Ishikawa (cell line): ENCODE measurements around the gene CCDC186.

ENCODE experiments used
- CEBPB ChIP-seq: IDR thresholded peaks from 2 replicates; pipeline ENCODE4 v1.6.1; 2012
- CREB1 ChIP-seq: IDR thresholded peaks from 2 replicates; pipeline ENCODE4 v1.6.1; 2012; ENCODE audit warnings: low read depth
- EGR1 ChIP-seq: IDR thresholded peaks from 2 replicates; pipeline ENCODE4 v1.6.1; 2012
- EP300 ChIP-seq: IDR thresholded peaks from 2 replicates; pipeline ENCODE4 v1.6.1; 2012; ENCODE audit warnings: borderline replicate concordance
- FOXM1 ChIP-seq: IDR thresholded peaks from 2 replicates; pipeline ENCODE4 v1.6.1; 2012; ENCODE audit warnings: low read depth, borderline replicate concordance
- NFIC ChIP-seq: IDR thresholded peaks from 2 replicates; pipeline ENCODE4 v1.6.1; 2012
- RAD21 ChIP-seq: IDR thresholded peaks from 2 replicates; pipeline ENCODE4 v1.6.1; 2012; ENCODE audit warnings: low read depth
- TAF1 ChIP-seq: IDR thresholded peaks from 2 replicates; pipeline ENCODE4 v1.6.1; 2012; ENCODE audit warnings: low read depth, mild to moderate bottlenecking
- TCF12 ChIP-seq: IDR thresholded peaks from 2 replicates; pipeline ENCODE4 v1.6.1; 2012; ENCODE audit warnings: low read depth
- TEAD4 ChIP-seq: IDR thresholded peaks from 2 replicates; pipeline ENCODE4 v1.6.1; 2012
- YY1 ChIP-seq: IDR thresholded peaks from 2 replicates; pipeline ENCODE4 v1.6.1; 2012; ENCODE audit warnings: low read depth
- ZBTB7A ChIP-seq: IDR thresholded peaks from 2 replicates; pipeline ENCODE4 v1.6.1; 2012; ENCODE audit warnings: low read depth
- TF ChIP-seq, protein P1 (sequence below): IDR thresholded peaks from 2 replicates; pipeline ENCODE4 v1.6.1; 2012; ENCODE audit warnings: low read depth, mild to moderate bottlenecking
- TF ChIP-seq, protein P2 (sequence below): IDR thresholded peaks from 2 replicates; pipeline ENCODE4 v1.6.1; 2012
- TF ChIP-seq, protein P3 (sequence below): IDR thresholded peaks from 2 replicates; pipeline ENCODE4 v1.6.1; 2012

CCDC186 gene

GRCh38 chr10:114079421-114079820 lies 94.6 kb downstream of the CCDC186 start:
- no peak for TF ChIP-seq NFIC
- TF ChIP-seq RAD21, result no peak
- no peak for TF ChIP-seq TAF1
- TF ChIP-seq ZBTB7A, result no peak
- TF ChIP-seq EGR1, result no peak
- TF ChIP-seq, protein P1, sequence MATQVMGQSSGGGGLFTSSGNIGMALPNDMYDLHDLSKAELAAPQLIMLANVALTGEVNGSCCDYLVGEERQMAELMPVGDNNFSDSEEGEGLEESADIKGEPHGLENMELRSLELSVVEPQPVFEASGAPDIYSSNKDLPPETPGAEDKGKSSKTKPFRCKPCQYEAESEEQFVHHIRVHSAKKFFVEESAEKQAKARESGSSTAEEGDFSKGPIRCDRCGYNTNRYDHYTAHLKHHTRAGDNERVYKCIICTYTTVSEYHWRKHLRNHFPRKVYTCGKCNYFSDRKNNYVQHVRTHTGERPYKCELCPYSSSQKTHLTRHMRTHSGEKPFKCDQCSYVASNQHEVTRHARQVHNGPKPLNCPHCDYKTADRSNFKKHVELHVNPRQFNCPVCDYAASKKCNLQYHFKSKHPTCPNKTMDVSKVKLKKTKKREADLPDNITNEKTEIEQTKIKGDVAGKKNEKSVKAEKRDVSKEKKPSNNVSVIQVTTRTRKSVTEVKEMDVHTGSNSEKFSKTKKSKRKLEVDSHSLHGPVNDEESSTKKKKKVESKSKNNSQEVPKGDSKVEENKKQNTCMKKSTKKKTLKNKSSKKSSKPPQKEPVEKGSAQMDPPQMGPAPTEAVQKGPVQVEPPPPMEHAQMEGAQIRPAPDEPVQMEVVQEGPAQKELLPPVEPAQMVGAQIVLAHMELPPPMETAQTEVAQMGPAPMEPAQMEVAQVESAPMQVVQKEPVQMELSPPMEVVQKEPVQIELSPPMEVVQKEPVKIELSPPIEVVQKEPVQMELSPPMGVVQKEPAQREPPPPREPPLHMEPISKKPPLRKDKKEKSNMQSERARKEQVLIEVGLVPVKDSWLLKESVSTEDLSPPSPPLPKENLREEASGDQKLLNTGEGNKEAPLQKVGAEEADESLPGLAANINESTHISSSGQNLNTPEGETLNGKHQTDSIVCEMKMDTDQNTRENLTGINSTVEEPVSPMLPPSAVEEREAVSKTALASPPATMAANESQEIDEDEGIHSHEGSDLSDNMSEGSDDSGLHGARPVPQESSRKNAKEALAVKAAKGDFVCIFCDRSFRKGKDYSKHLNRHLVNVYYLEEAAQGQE, result no peak
- no peak for TF ChIP-seq CREB1
- TF ChIP-seq CEBPB, result no peak
- TF ChIP-seq, protein P2, sequence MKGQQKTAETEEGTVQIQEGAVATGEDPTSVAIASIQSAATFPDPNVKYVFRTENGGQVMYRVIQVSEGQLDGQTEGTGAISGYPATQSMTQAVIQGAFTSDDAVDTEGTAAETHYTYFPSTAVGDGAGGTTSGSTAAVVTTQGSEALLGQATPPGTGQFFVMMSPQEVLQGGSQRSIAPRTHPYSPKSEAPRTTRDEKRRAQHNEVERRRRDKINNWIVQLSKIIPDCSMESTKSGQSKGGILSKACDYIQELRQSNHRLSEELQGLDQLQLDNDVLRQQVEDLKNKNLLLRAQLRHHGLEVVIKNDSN, result no peak
- TF ChIP-seq TEAD4, result no peak
- TF ChIP-seq, protein P3, sequence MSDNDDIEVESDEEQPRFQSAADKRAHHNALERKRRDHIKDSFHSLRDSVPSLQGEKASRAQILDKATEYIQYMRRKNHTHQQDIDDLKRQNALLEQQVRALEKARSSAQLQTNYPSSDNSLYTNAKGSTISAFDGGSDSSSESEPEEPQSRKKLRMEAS, result no peak
- no peak for TF ChIP-seq TCF12
- TF ChIP-seq FOXM1, result no peak
- no peak for TF ChIP-seq EP300
- no peak for TF ChIP-seq YY1

GRCh38 chr10:114078346-114078745 lies 95.7 kb downstream of the CCDC186 start:
- TF ChIP-seq TAF1 (no peak), YY1 (no peak), NFIC (no peak), FOXM1 (no peak), RAD21 (no peak)
- TF ChIP-seq, protein P1, result no peak

DNA sequence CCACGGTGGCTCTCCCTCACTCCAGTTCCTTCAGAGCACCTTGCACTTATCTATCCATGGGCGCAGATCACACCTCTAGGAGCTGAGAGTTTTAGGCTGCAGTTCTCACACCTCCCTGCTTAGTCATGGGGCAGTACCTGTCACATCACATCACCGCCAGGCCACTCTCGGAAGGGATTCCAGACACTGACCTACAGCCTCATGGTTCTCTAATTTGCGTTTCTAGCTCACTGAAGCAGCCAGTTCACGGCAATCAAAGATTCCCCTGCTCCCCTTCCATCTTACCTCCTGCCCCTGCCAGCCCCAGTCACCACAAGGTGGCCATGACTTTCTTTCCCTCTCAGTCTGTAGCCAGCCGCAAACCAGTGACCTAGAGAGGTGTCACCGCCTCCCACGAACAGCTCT lies 96.2 kb downstream of the CCDC186 start:
- TF ChIP-seq TCF12 (no peak), NFIC (no peak)

GRCh38 chr10:114077347-114077746 lies 96.7 kb downstream of the CCDC186 start:
- TF ChIP-seq EP300 (no peak), NFIC (no peak), FOXM1 (no peak), TCF12 (no peak)
- TF ChIP-seq, protein P2, result no peak
- TF ChIP-seq, protein P3, result no peak
- TF ChIP-seq, protein P1, result no peak

- TF ChIP-seq FOXM1, result no peak
- peak; percentile 72 for TF ChIP-seq CEBPB
These were observed 98.9 kb downstream of the CCDC186 start for GRCh38 chr10:114075093-114075492.
